IPS-NIHi7 (cell line): ENCODE measurements around the gene PRSS22.

Source experiments
- DNase-seq: peaks from one replicate; pipeline ENCODE4 v3.0.0; 2012; ENCODE audit warnings: mixed read lengths; ENCODE audit errors: extremely low spot score

The PRSS22 gene

GRCh38 chr16:2881783-2882649 is 24.0 kb upstream of the PRSS22 start:
- peak; percentile 42 for DNase-seq

DNA sequence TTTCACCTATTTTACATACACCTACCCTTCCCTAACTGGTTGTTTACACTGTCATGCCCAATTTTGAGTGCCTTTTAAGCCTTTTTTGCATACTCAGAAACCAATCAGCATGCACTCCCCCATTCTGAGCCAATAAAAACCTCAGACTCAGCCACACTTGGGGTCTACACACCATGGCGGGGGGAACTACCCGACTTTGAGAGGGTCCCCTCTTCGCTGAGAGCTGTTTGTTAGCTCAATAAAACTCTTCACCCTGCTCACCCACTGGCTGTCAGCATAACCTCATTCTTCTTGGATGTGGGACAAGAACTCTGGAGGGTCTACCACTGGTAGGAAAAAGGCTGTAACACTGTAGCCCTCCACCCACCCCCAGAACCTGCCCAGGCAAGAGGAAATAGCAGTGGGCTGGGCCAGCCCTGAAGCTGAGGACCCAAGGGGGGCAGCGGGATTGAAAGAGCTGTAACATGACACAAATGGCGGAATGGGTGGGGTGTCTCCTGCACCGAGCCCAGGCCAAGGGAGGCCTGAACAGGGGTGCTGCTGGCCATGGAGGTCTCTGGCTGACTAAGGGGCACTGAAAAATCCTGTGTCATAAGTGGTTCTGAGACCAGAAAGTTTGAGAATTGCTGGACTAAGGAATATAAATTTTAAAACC is 22.0 kb upstream of the PRSS22 start:
- no peak for DNase-seq

DNA sequence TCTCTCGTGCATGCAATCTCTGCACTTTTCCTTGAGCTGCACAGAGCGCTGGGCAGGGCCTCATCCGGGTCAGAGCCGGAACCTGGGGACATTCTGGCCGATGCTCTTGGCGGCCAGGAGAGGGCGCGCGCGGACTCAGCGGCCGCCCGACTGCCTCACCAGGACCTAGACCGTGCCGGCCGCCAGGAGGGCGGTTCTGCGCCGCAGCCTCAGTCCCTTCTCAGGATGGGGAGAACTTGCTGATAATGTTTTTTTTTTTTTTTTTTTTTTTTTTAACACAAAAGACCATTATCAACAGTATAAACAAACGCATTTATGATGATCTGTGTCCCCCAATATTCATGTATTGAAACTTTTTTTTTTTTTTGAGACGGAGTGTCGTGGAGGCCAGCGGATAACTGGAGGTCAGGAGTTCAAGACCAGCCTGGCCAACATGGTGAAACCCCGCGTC is 17.0 kb upstream of the PRSS22 start:
- DNase-seq = peak; percentile 81

DNA sequence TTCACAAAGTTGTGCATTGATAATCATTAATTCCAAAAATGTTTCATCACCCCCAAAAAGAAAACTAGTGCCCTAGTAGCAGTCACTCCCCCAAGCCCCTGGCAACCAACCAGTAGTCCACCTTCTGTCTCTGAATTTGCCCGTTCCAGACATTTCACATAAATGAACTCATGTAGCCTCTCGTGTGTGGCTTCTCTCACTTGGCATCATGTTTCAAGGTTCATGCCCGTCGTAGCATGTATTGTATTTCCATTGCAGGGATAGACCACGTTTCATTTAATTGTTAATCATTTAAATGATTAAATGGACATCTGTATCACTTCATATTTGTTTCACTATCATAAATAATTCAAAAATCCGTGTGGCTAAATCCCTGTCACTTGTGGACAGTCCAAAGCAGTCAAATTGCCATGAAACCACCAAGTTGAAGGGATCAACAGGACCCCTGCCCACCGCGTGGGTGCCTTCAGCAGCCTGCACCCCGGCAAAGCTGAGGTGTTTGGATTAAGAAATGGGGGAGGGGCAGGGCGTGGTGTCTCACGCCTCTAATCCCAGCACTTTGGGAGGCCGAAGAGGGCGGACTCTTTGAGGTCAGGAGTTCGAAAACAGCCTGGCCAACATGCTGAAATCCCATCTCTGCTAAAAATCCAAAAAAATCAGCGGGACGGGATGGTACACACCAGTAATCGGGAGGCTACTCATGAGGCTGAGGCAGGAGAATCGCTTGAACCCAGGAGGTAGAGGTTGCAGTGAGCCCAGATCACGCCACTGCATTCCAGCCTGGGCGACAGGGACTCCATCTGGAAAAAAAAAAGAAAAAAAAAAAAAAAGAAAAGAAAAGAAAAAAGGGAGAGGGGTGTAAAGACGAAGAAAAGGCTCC is 16.3 kb upstream of the PRSS22 start:
- no peak for DNase-seq

DNA sequence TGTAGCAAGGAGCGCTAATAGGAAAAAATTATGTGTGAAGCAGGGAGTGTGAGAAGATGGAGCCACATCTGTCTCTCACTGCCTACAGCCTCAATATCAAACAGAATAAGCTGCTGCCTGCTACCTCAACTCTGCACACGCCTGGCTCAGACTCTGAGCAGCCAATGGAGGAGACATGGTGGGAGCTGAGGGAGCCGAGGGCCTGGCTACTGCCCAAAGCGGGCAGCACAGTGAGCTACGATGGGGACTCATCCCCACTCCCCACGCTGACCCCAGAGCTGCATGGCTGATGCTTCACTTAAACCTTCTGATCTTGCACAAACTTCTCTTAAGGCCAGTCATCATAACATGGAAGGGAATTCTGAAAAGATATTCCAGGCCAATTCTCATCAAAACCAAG is 14.0 kb upstream of the PRSS22 start:
- no peak for DNase-seq

DNA sequence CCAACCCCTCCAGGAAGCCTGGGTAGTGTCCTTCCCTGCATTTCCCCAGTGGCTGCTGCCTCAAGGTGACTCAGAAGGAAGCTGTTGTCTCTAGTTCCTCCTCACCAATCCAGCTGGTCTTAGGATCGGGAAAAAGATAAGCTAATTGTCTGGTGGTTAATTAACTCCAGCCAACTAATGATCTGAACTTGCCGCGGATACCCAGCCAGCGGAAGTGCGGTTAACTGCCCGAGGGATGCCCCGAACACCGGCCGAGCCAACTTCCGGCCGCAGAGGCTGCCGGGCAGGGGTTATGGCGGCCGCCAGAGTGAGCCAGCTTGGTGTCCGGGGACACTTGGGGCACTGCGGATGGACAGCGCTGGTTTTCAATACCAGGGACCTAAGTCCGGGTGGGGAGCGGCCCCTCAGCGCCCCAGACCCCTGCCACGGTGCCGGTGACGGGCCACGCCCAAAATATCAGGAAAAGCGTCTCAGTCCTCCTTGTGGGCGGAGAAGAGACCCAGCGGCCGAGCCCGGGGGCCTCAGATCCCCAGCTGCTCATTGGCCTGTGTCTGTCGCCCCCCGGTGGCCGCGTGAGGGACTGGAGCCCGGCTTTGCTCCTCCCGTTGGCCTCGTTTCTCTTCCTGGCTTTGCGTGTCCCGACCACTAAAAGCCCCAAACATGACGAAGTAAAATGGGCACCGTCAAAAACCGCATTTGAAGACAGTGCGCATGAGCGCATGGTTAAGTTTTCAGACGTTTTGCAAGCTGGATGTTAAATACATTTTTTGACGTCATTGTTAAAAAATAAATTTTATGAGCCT is 10.2 kb upstream of the PRSS22 start:
- peak; percentile 98 for DNase-seq

- DNase-seq = no peak
Measured at GRCh38 chr16:2867661-2867986, 9.7 kb upstream of the PRSS22 start.

DNA sequence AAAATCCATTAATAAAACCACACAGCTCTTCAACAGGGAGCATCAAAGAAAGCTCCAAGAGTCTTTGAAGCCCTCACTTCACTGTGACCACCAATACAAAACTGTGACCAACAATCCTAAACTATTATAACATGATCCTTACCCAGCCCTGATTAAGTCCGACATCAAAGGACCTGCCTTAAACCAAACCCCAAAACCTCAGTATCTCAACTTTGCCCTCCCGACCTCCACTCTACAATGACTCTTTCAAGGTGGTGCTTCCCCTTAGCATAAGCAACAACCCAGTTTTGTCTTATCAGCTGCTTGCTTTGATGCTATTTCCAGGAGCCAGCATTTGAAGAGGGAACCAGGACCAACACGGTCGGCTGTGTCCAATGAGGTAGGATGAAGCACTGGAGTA is 8.5 kb upstream of the PRSS22 start:
- no peak for DNase-seq

- DNase-seq = no peak
Measured at GRCh38 chr16:2865651-2866050, 7.7 kb upstream of the PRSS22 start.

DNA sequence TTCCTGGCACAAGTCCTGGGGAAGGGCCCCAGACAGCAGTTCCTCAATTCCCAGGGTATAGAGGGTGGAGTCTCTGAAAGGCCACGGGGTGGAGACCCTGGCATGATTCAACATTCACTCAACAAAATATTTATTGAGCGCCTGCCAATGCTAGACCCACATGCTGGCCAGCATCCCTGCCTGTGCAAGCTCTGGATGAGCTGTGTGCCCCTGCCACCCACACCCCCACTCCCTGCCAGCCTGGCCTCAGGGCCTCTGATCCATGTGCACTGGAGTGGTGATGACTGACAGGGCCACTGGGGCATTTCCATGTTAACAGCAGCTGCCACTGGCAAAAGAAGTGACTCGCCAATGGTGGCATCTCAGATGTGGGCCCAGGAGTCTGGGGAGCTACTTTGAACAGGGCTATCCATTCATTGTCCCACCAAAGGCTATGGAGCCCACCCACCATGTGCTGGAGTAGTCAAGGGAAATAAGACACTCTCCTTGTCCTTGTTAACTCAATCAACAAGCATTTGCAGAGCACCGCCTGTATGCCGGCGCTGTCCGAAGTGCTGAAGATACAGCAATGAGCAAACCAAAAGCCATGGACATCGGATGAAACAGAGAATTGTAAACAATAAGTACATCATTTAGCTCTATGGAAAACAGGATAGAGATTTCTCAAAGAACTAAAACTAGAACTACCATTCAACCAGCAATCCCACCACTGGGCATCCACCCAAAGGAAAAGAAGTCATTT is 3.0 kb upstream of the PRSS22 start:
- DNase-seq = no peak

DNA sequence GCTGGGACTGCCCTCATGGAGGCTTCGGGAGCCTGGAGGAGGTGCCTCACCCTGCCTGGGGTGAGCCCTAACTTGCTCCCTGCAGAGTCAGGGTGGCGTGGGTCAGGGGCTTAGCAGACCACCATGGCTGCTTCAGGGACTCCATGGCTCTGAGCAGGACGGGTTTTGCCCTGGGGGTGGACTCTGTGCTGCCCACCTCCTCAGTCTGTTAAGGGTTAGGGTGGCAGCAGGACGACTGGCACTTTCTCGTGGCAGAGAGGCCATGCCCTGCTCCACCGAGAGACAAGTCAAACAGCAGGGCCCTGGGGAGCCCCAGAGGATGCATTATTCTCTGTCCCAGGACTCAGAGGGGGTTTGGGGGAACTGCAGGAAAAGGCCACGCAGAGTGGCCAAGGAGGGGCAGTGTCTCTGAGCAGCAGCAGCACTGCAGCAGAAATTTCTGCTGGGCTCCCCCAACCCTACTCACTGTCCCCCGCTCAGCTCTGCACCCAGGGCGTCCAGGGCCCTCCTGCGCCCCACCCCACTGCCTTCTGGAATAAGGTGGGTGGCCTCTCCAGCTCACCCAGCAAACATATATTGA is 1.8 kb upstream of the PRSS22 start:
- no peak for DNase-seq

GRCh38 chr16:2858245-2859025 is 465 bp upstream of the PRSS22 start:
- peak; percentile 52 for DNase-seq

- no peak for DNase-seq
Measured at GRCh38 chr16:2856686-2857450, 1.1 kb downstream of the PRSS22 start.

DNA sequence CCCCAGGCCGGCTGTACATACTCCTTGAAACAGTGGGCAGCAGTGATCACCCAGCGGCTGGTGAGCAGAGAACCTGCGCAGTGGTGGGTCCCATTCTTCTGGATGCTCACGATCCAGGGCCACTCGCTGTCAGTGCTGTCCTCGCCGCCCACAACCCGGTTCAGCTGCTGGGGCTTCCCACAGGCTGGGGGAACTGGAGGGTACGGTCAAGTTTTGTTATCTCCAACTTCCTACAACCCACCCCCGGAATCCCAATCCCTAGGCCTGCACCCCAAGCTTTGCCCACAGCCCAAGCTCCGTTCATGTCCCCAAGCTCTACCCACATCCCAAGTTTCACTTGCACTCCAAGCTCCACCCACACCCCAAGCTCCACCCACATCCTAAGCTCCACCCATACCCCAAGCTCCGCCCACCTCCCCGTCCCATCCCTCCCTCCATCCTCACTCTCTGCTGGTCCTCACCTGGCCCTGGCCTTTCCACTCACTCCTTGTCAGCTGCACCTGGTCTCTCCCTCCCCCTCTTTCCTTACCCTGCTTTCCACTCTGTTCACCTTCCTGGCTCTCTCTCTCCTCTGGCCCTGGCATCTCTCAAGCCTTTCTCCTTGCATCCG is 1.8 kb downstream of the PRSS22 start:
- DNase-seq = peak; percentile 71

DNA sequence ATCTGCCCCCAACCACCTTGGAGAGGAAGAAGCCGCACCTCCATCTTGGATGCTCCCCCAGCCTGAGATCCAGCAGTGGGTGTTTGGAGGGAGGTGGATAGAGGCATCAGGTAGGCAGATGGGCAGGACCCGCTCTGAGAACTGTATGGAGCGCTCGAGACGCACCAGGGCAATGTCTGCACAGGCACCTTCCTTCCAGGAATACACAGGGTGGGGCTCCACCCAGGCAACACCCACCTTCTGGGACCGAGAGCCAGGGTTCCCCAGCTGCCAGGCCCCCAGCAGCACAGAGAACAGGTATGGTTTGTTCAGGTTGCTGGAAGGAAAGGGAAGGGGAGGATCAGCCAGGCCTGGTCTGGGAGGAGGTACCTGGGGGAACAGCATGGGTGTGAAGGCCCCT is 2.4 kb downstream of the PRSS22 start:
- DNase-seq = no peak

GRCh38 chr16:2854700-2855309 is 3.2 kb downstream of the PRSS22 start:
- peak; percentile 61 for DNase-seq

DNA sequence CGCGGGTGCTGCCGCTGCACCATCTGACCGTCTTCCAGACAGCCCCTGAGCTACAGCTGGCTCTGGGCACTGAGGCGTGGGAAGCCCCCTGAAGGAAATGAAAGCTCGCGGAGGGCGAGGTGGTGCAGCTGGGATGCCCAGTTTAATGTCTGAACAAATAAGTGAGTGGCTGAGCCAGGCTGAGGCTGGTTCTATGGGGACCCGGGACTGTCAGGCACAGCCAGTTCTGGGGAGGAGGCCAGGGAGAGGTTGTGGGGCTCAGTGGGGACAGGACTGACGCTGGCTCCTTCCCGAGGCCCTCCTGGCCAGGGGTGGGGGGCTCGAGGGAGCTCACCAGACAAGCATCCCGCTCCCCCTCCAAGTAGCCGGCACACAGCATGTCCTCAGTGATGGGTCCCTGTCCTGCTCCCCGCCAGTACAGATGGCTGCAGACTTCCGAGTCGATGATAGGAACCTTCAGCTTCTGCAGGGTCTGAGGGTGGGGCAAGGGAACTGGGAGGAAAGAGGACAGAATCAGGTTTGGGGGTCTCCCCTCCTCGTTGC is 4.4 kb downstream of the PRSS22 start:
- DNase-seq = no peak
